HCT116 (cell line): ENCODE measurements around the gene SCAND1. TPM values are rescaled to one million over a fixed set of nuclear protein-coding genes. Genes with fewer than 3 reads are reported as not detected.

Experiments
- ATAC-seq: fragments of 200-7000 bp; cut with Tn5 transposase; 2 replicates; pipeline ENCODE4 v1.9.1; 2020; ENCODE audit warnings: mild to moderate bottlenecking, moderate library complexity
- BruUV-seq: library from RNA; stranded (reverse); fragments of 400-500 nt; replicated peaks from 2 replicates; lab custom pipeline; 2021; lab: Mats Ljungman, UMichigan
- CTCF ChIA-PET: fragments of 300-600 bp; sonication (Branson Sonifier 250); formaldehyde crosslinking; loops from one replicate; lab custom pipeline; 2021; ENCODE audit warnings: antibody characterized with exemption; lab: Charles Lee
- POLR2A ChIA-PET: fragments of 300-600, 350-600 bp; sonication (Branson Sonifier 250); formaldehyde crosslinking; loops from one replicate; lab custom pipeline; 2021; ENCODE audit warnings: antibody characterized with exemption; lab: Charles Lee
- RAD21 ChIA-PET, 2 experiments: fragments of 300-600 bp; sonication (Branson Sonifier 250); formaldehyde crosslinking; loops; one replicate each; lab custom pipeline; 2023; ENCODE audit warnings: low total read pairs in 2 of 2; ENCODE audit not compliant: uncharacterized antibody in 2 of 2, unreplicated experiment in 2 of 2, low non-redundant PET in 1 of 2; lab: Charles Lee
- DNase-seq: peaks from one replicate; pipeline ENCODE4 v3.0.0-alpha.2; 2010; ENCODE audit warnings: low read depth, low spot score
- H2AFZ ChIP-seq: fragments of 200-600 bp; shearing (Covaris generic), sonication (generic); 2 replicates; pipeline ENCODE4 v1.6.1; 2017; ENCODE audit warnings: low read depth, mixed run types, mixed read lengths, antibody characterized with exemption, low read length; ENCODE audit not compliant: poor library complexity, severe bottlenecking
- H3K27ac ChIP-seq: 2 replicates; pipeline ENCODE4 v1.5.1; 2012; ENCODE audit warnings: low read depth, low read length
- H3K27me3 ChIP-seq: fragments of 200-600 bp; sonication (generic); 2 replicates; pipeline ENCODE4 v1.6.1; 2016; ENCODE audit warnings: mixed run types, low read length, mixed read lengths; ENCODE audit not compliant: insufficient read depth
- H3K36me3 ChIP-seq, 2 experiments: fragments of 200-500 bp in 1 of 2; fragments of 200-600 bp in 1 of 2; sonication (Bioruptor generic) in 1 of 2; sonication (generic) in 1 of 2; 2 replicates each; pipeline versions ENCODE4 v1.5.1 to v1.6.1; 2014 to 2016; ENCODE audit warnings: low read length in 2 of 2, inconsistent platforms in 1 of 2, mixed read lengths in 1 of 2, mixed run types in 1 of 2; ENCODE audit not compliant: insufficient read depth in 2 of 2, control insufficient read depth in 1 of 2
- H3K4me1 ChIP-seq, 2 experiments: fragments of 200-600 bp in 1 of 2; sonication (generic) in 1 of 2; 2 replicates each; pipeline versions ENCODE4 v1.5.1 to v1.6.1; 2012 to 2017; ENCODE audit warnings: low read length in 2 of 2, inconsistent platforms in 1 of 2, mild to moderate bottlenecking in 1 of 2, mixed read lengths in 1 of 2, mixed run types in 1 of 2, moderate library complexity in 1 of 2; ENCODE audit not compliant: insufficient read depth in 2 of 2, control insufficient read depth in 1 of 2
- H3K4me2 ChIP-seq: fragments of 200-600 bp; sonication (generic); 2 replicates; pipeline ENCODE4 v1.6.1; 2017; ENCODE audit warnings: mixed run types, low read length, mixed read lengths
- H3K4me3 ChIP-seq, 2 experiments: fragments of 200-600 bp in 1 of 2; sonication (generic) in 1 of 2; replicated peaks in 1 of 2; 2 replicates each; pipeline ENCODE4 v1.5.1; 2011 to 2016; ENCODE audit warnings: low read length in 2 of 2, control low read depth in 1 of 2, low read depth in 1 of 2, mild to moderate bottlenecking in 1 of 2, mixed read lengths in 1 of 2, mixed run types in 1 of 2
- H3K79me2 ChIP-seq: fragments of 200-600 bp; sonication (generic); 2 replicates; pipeline ENCODE4 v1.6.1; 2017; ENCODE audit warnings: mild to moderate bottlenecking, mixed run types, low read length, moderate library complexity, mixed read lengths; ENCODE audit not compliant: insufficient read depth
- H3K9ac ChIP-seq: fragments of 200-600 bp; sonication (generic); 2 replicates; pipeline ENCODE4 v1.6.1; 2016; ENCODE audit warnings: low read length, mixed read lengths
- H3K9me2 ChIP-seq: fragments of 200-600 bp; sonication (generic), shearing (Covaris generic); 2 replicates; pipeline ENCODE4 v1.6.1; 2017; ENCODE audit warnings: mixed run types, mild to moderate bottlenecking, moderate library complexity; ENCODE audit not compliant: insufficient read depth
- H3K9me3 ChIP-seq, 2 experiments: fragments of 200-500 bp in 1 of 2; fragments of 200-600 bp in 1 of 2; sonication (Bioruptor generic) in 1 of 2; sonication (generic) in 1 of 2; 2 replicates each; pipeline ENCODE4 v1.6.1; 2014 to 2017; ENCODE audit warnings: low read length in 2 of 2, mixed read lengths in 2 of 2, inconsistent platforms in 1 of 2, low read depth in 1 of 2, mild to moderate bottlenecking in 1 of 2, mixed run types in 1 of 2, moderate library complexity in 1 of 2; ENCODE audit not compliant: control insufficient read depth in 1 of 2, insufficient read depth in 1 of 2
- H4K20me1 ChIP-seq: fragments of 200-600 bp; sonication (generic), shearing (Covaris generic); 2 replicates; pipeline ENCODE4 v1.6.1; 2017; ENCODE audit warnings: mixed run types, mild to moderate bottlenecking, moderate library complexity; ENCODE audit not compliant: insufficient read depth
- ATF3 ChIP-seq: IDR thresholded peaks from 2 replicates; pipeline ENCODE4 v1.6.1; 2012
- CBX3 ChIP-seq: IDR thresholded peaks from 2 replicates; pipeline ENCODE4 v1.6.1; 2012; ENCODE audit warnings: low read depth
- CEBPB ChIP-seq: IDR thresholded peaks from 2 replicates; pipeline ENCODE4 v1.6.1; 2012; ENCODE audit warnings: low read depth
- CTCF ChIP-seq, 3 experiments: fragments of 200-600 bp in 1 of 3; sonication (generic) in 1 of 3; IDR thresholded peaks in 2 of 3; conservative IDR thresholded peaks in 1 of 3; 2 replicates each; pipeline ENCODE4 v1.5.1; 2012 to 2017; ENCODE audit warnings: low read depth in 2 of 3, low read length in 2 of 3, antibody characterized with exemption in 1 of 3, borderline replicate concordance in 1 of 3, control low read depth in 1 of 3, mild to moderate bottlenecking in 1 of 3, mixed read lengths in 1 of 3, mixed run types in 1 of 3, moderate library complexity in 1 of 3; ENCODE audit not compliant: insufficient read depth in 1 of 3
- EGR1 ChIP-seq: IDR thresholded peaks from 2 replicates; pipeline ENCODE4 v1.6.1; 2012; ENCODE audit warnings: low read depth
- EZH2 ChIP-seq: fragments of 200-600 bp; sonication (generic); IDR thresholded peaks from 2 replicates; pipeline ENCODE4 v1.6.1; 2017; ENCODE audit warnings: antibody characterized with exemption, mixed run types
- EZH2phosphoT487 ChIP-seq: fragments of 200-600 bp; IDR thresholded peaks from 2 replicates; pipeline ENCODE4 v1.6.1; 2018; ENCODE audit warnings: antibody characterized with exemption, borderline replicate concordance
- FOSL1 ChIP-seq: IDR thresholded peaks from 2 replicates; pipeline ENCODE4 v1.6.1; 2012; ENCODE audit warnings: low read depth
- POLR2A ChIP-seq: IDR thresholded peaks from 2 replicates; pipeline ENCODE4 v1.7.0; 2011; ENCODE audit warnings: borderline replicate concordance; ENCODE audit not compliant: insufficient read depth, insufficient read length; ENCODE audit errors: extremely low read depth
- POLR2AphosphoS5 ChIP-seq: IDR thresholded peaks from 2 replicates; pipeline ENCODE4 v1.6.1; 2011; ENCODE audit warnings: mild to moderate bottlenecking, low read depth, low read length, moderate library complexity
- RAD21 ChIP-seq: IDR thresholded peaks from 2 replicates; pipeline ENCODE4 v1.6.1; 2012; ENCODE audit warnings: low read depth, mild to moderate bottlenecking
- REST ChIP-seq: IDR thresholded peaks from 2 replicates; pipeline ENCODE4 v1.6.1; 2012; ENCODE audit warnings: low read depth
- SIN3A ChIP-seq: IDR thresholded peaks from 2 replicates; pipeline ENCODE4 v1.6.1; 2012; ENCODE audit warnings: low read depth
- SP1 ChIP-seq: IDR thresholded peaks from 2 replicates; pipeline ENCODE4 v1.6.1; 2012; ENCODE audit warnings: low read depth
- SRF ChIP-seq: IDR thresholded peaks from 2 replicates; pipeline ENCODE4 v1.6.1; 2012; ENCODE audit warnings: low read depth
- TCF7L2 ChIP-seq: IDR thresholded peaks from 2 replicates; pipeline ENCODE4 v1.7.0; 2011; ENCODE audit warnings: borderline replicate concordance, inconsistent platforms; ENCODE audit not compliant: insufficient read depth, insufficient read length; ENCODE audit errors: extremely low read depth
- YY1 ChIP-seq: IDR thresholded peaks from 2 replicates; pipeline ENCODE4 v1.6.1; 2011; ENCODE audit warnings: low read length, low read depth, moderate library complexity, mild to moderate bottlenecking; ENCODE audit not compliant: insufficient replicate concordance; ENCODE audit errors: extremely low read depth
- ZNF274 ChIP-seq: fragments of 200-500 bp; sonication (Bioruptor generic); IDR thresholded peaks from 2 replicates; pipeline ENCODE4 v1.6.1; 2014; ENCODE audit warnings: mild to moderate bottlenecking, low read depth, low read length, inconsistent platforms
- intact Hi-C: fragments of 100-400 bp; cut with micrococcal nuclease; formaldehyde crosslinking; loops from 2 replicates; pipeline ENCODE4 v1.10.0; 2022
- total RNA-seq: library from RNA; stranded (reverse); gene quantifications from one replicate; pipeline ENCODE4 v1.2.1, GENCODE V29; 2021; ENCODE audit not compliant: unreplicated experiment

The SCAND1 gene
- total RNA-seq, 1 experiment from 2014 or later, result 46.2 TPM

- H3K36me3 ChIP-seq, result no peaks in the 10 kb centered on the region
- ChIA-PET POLR2A (interaction anchor here (1.0 kb wide), 1 partner anchor 21 kb away, joined by 3 read pairs; the partner anchor contains the start of gene SCAND1), CTCF (interaction anchor here (2.3 kb wide), 1 partner anchor 17 kb away, joined by 7 read pairs; no protein-coding TSS in a partner anchor), RAD21 (no interaction called here)
- no peak overlapping the region for H3K4me2 ChIP-seq
- H3K27me3 ChIP-seq, result no peaks in the 10 kb centered on the region
- H3K4me1 ChIP-seq, result peaks cover 0 to 5% of the 10 kb centered on the region in 2 experiments; a peak in 1 of 4 replicates
- no peak overlapping the region for H3K4me3 ChIP-seq
- H3K79me2 ChIP-seq, result no peaks in the 10 kb centered on the region
- DNase-seq (no peak), ATAC-seq (no peak)
- no peaks in the 10 kb centered on the region for H3K9me3 ChIP-seq
- no peak overlapping the region for H2AFZ ChIP-seq
- intact Hi-C loops, result no loop called here
- no peaks in the 10 kb centered on the region for H3K9me2 ChIP-seq
- BruUV-seq, result no TSS peak
- H4K20me1 ChIP-seq, result no peaks in the 10 kb centered on the region
- H3K9ac ChIP-seq, result no peak overlapping the region
- no peak for TF ChIP-seq SIN3A
- no peak for TF ChIP-seq RAD21
- no peak for TF ChIP-seq ATF3
- no peak for TF ChIP-seq EZH2
- TF ChIP-seq ZNF274, result no peak
- TF ChIP-seq POLR2A, result no peak
- TF ChIP-seq POLR2AphosphoS5, result no peak
- TF ChIP-seq CEBPB, result no peak
- TF ChIP-seq CTCF (IDR thresholded peaks at IDR 0.05 in 2 of 3, conservative IDR thresholded peaks at IDR 0.05 in 1 of 3; ENCODE audit: borderline replicate concordance in 1 of 3, insufficient read depth in 1 of 3, low read depth in 2 of 3, low read length in 2 of 3), result no peak
- no peak for TF ChIP-seq REST
- no peak for TF ChIP-seq EGR1
- no peak for TF ChIP-seq EZH2phosphoT487
- no peak for TF ChIP-seq FOSL1
- no peak for TF ChIP-seq SP1
- no peak for TF ChIP-seq TCF7L2
- no peak for TF ChIP-seq YY1
- TF ChIP-seq SRF, result no peak
- TF ChIP-seq CBX3, result no peak
- H3K27ac ChIP-seq, result no peak overlapping the region
These were observed 21.5 kb upstream of the SCAND1 start for GRCh38 chr20:35975576-35976373.
